CD8-positive, alpha-beta memory T cell (primary cell): ENCODE results near the gene SLC2A9. TPM values are rescaled to one million over a fixed set of nuclear protein-coding genes. Genes with fewer than 3 reads are reported as not detected.

Experiments
- CTCF ChIA-PET: fragments of 350-600 bp; sonication (Branson Sonifier 250); formaldehyde crosslinking; loops from one replicate; lab custom pipeline; 2021; ENCODE audit warnings: antibody characterized with exemption; lab: Charles Lee
- POLR2A ChIA-PET: fragments of 350-600 bp; sonication (Branson Sonifier 250); formaldehyde crosslinking; loops from one replicate; lab custom pipeline; 2021; ENCODE audit warnings: antibody characterized with exemption; lab: Charles Lee
- DNase-seq, 5 donors: peaks; one replicate each; pipeline versions ENCODE4 v3.0.0 to v3.0.0-alpha.2; 2020 to 2022; ENCODE audit warnings: mixed read lengths in 1 of 5
- H3K27ac ChIP-seq: one replicate; pipeline ENCODE4 v1.7.0; 2013; ENCODE audit warnings: low read depth, mild to moderate bottlenecking, low read length, moderate library complexity
- H3K27me3 ChIP-seq: 2 replicates; pipeline ENCODE4 v1.7.0; 2013; ENCODE audit warnings: low read length, mild to moderate bottlenecking; ENCODE audit not compliant: insufficient read depth, poor library complexity, severe bottlenecking
- H3K36me3 ChIP-seq: 2 replicates; pipeline ENCODE4 v1.7.0; 2013; ENCODE audit warnings: mild to moderate bottlenecking, low read length, moderate library complexity; ENCODE audit not compliant: insufficient read depth
- H3K4me1 ChIP-seq: 2 replicates; pipeline ENCODE4 v1.7.0; 2013; ENCODE audit warnings: mild to moderate bottlenecking, low read length, moderate library complexity; ENCODE audit not compliant: insufficient read depth
- H3K4me3 ChIP-seq: 2 replicates; pipeline ENCODE4 v1.7.0; 2013; ENCODE audit warnings: mild to moderate bottlenecking, low read length
- H3K9me3 ChIP-seq: 2 replicates; pipeline ENCODE4 v1.7.0; 2013; ENCODE audit warnings: mild to moderate bottlenecking, low read length
- H3K27ac Mint-ChIP-seq, 8 donors: one replicate each; pipeline ENCODE4 v1.8.0; 2020 to 2021; ENCODE audit warnings: mixed read lengths in 8 of 8, mild to moderate bottlenecking in 6 of 8, inconsistent platforms in 3 of 8, moderate library complexity in 3 of 8
- H3K27me3 Mint-ChIP-seq, 2 donors: one replicate each; pipeline ENCODE4 v1.8.0; 2020 to 2021; ENCODE audit warnings: mixed read lengths in 2 of 2, mild to moderate bottlenecking in 1 of 2, moderate library complexity in 1 of 2
- H3K36me3 Mint-ChIP-seq, 3 donors: one replicate each; pipeline ENCODE4 v1.8.0; 2020 to 2021; ENCODE audit warnings: mixed read lengths in 3 of 3, inconsistent platforms in 1 of 3, mild to moderate bottlenecking in 1 of 3
- H3K4me1 Mint-ChIP-seq, 3 donors: one replicate each; pipeline ENCODE4 v1.8.0; 2020 to 2021; ENCODE audit warnings: mixed read lengths in 3 of 3, inconsistent platforms in 1 of 3, mild to moderate bottlenecking in 1 of 3
- H3K4me3 Mint-ChIP-seq, 7 donors: one replicate each; pipeline ENCODE4 v1.8.0; 2020 to 2021; ENCODE audit warnings: mixed read lengths in 7 of 7, mild to moderate bottlenecking in 6 of 7, moderate library complexity in 4 of 7, inconsistent platforms in 2 of 7
- H3K9me3 Mint-ChIP-seq, 5 donors: one replicate each; pipeline ENCODE4 v1.8.0; 2020 to 2022; ENCODE audit warnings: mixed read lengths in 5 of 5, mild to moderate bottlenecking in 3 of 5, moderate library complexity in 2 of 5, inconsistent platforms in 1 of 5
- polyA plus RNA-seq: library from polyadenylated mRNA; unstranded; fragments of 300-500 nt; fragmentation: Illumina TruSeq; gene quantifications from one replicate; pipeline ENCODE4 v1.2.3, GENCODE V29; 2021
- total RNA-seq, 2 experiments: library from RNA; stranded (reverse); gene quantifications; one replicate each; pipeline ENCODE4 v1.2.3, GENCODE V29; 2021

SLC2A9 gene
- total and polyA plus RNA-seq, 3 experiments from 2014 or later = 1.8 to 3.1 (median 3.0) TPM

GRCh38 chr4:9942139-9942538 lies 79.2 kb downstream of the SLC2A9 start:
- Mint-ChIP-seq H3K27ac (no peak overlapping the region), H3K36me3 (no peaks in the 10 kb centered on the region), H3K27me3 (no peaks in the 10 kb centered on the region), H3K4me3 (no peak overlapping the region), H3K9me3 (no peaks in the 10 kb centered on the region), H3K4me1 (no peaks in the 10 kb centered on the region)
- H3K4me1 ChIP-seq = no peaks in the 10 kb centered on the region
- no peaks in the 10 kb centered on the region for H3K27me3 ChIP-seq
- no peak overlapping the region for H3K4me3 ChIP-seq
- CTCF ChIA-PET = no interaction called here
- no peak overlapping the region for H3K27ac ChIP-seq
- POLR2A ChIA-PET = no interaction called here
- DNase-seq = no peak
- H3K9me3 ChIP-seq = no peaks in the 10 kb centered on the region
- no peaks in the 10 kb centered on the region for H3K36me3 ChIP-seq

DNA sequence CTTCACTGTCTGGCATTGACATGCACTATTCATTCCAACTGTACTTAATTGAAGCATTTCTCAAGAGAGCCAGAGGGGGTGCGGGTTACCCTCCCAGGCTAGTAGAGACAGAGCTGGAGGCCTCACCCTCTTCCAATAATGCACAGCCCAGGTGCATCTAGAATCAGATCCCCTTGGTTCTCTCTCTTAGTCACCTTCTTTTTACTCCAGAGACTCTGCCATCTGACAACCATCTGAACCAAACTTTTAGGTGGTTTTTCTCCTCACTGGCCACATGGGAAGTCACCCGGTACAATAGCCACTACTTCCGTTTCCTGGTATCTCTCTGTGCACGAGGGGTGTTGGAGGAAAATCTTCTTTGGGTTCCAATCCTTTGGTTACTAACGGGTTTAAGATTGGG lies 81.3 kb downstream of the SLC2A9 start:
- Mint-ChIP-seq H3K4me3 (no peak overlapping the region), H3K27me3 (no peaks in the 10 kb centered on the region), H3K27ac (no peak overlapping the region), H3K36me3 (no peaks in the 10 kb centered on the region), H3K4me1 (no peaks in the 10 kb centered on the region), H3K9me3 (no peaks in the 10 kb centered on the region)
- no peaks in the 10 kb centered on the region for H3K27me3 ChIP-seq
- no peak overlapping the region for H3K4me3 ChIP-seq
- POLR2A ChIA-PET = no interaction called here
- H3K27ac ChIP-seq = no peak overlapping the region
- H3K36me3 ChIP-seq = no peaks in the 10 kb centered on the region
- H3K9me3 ChIP-seq = no peaks in the 10 kb centered on the region
- DNase-seq = no peak
- CTCF ChIA-PET = no interaction called here
- no peaks in the 10 kb centered on the region for H3K4me1 ChIP-seq

DNA sequence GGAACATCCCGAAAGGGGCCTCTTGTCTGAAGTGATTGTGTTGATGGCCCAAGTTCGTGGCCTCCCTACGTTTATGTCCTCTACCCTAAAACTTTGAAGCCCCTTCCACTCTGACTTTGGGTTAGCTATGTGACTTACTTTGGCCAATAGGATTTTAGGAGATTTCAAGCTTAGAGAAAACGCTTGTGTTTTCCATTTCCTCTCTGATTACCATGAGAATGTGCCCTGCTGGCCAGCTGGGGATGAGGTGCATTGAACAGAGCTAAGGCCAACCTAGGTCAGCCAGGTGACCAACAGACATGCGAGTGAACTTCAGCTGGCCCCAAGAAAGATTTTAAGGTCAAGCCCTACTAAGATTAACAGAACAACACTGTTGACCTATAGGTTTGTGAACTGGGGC lies 82.4 kb downstream of the SLC2A9 start:
- H3K9me3 ChIP-seq = no peaks in the 10 kb centered on the region
- Mint-ChIP-seq H3K27ac (no peak overlapping the region), H3K9me3 (no peaks in the 10 kb centered on the region), H3K4me3 (no peak overlapping the region), H3K27me3 (no peaks in the 10 kb centered on the region), H3K36me3 (no peaks in the 10 kb centered on the region), H3K4me1 (no peaks in the 10 kb centered on the region)
- no peak for DNase-seq
- CTCF ChIA-PET = no interaction called here
- H3K27me3 ChIP-seq = no peaks in the 10 kb centered on the region
- POLR2A ChIA-PET = no interaction called here
- no peaks in the 10 kb centered on the region for H3K4me1 ChIP-seq
- H3K36me3 ChIP-seq = no peaks in the 10 kb centered on the region
- no peak overlapping the region for H3K4me3 ChIP-seq
- no peak overlapping the region for H3K27ac ChIP-seq

DNA sequence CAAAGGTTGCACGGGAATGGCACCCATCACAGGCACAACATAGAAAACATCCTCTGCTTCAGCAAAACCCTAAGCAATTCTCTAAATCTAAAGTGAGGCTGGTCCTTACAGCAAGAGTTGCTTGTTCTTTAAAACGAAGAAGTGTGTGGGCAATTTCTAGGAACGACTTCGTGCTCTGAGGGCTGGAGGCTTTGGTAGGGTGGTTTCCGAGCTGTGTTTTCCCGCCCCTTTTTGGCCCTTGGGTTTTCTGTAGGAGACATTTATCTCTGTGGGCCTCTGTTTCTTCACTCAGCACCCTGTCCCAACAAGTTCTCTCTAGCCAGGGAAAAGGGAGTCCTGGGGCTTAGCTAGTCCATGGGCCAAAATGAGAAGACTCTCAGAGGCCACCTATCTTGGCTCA lies 84.2 kb downstream of the SLC2A9 start:
- Mint-ChIP-seq H3K27me3 (no peaks in the 10 kb centered on the region), H3K27ac (no peak overlapping the region), H3K9me3 (no peaks in the 10 kb centered on the region), H3K36me3 (no peaks in the 10 kb centered on the region), H3K4me1 (no peaks in the 10 kb centered on the region), H3K4me3 (no peak overlapping the region)
- no peak overlapping the region for H3K27ac ChIP-seq
- no peaks in the 10 kb centered on the region for H3K9me3 ChIP-seq
- no peak for DNase-seq
- H3K4me3 ChIP-seq = no peak overlapping the region
- no peaks in the 10 kb centered on the region for H3K27me3 ChIP-seq
- H3K4me1 ChIP-seq = no peaks in the 10 kb centered on the region
- ChIA-PET CTCF (no interaction called here), POLR2A (no interaction called here)
- H3K36me3 ChIP-seq = no peaks in the 10 kb centered on the region

DNA sequence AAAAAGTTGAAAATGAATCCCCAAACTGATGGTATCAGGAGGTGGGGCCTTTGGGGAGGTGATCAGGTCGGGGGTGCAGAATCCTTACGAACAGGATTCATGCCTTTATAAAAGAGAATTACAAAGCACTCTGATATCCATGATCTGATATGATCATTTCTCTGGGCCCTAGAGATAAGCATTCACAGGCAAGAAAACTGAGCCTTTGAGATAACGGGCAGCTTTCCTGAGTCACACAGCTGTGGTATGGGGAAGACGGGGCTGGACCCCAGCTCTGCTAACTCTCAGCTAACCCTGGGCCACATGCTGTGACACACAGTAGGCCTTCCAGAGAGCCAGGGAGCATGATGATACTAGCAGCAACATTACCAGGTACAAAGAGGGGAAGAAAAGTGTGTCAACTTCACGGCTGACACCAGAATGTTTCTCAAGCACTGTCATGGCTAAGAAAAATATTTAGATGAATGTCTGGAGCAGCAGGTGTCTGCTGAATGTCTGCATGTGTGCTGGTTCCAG lies 85.1 kb downstream of the SLC2A9 start:
- H3K27me3 Mint-ChIP-seq = peaks cover 0 to 1% of the 10 kb centered on the region in 2 donors
- H3K36me3 Mint-ChIP-seq = no peaks in the 10 kb centered on the region
- Histone ChIP-seq H3K27ac (no peak overlapping the region), H3K36me3 (no peaks in the 10 kb centered on the region), H3K27me3 (no peaks in the 10 kb centered on the region), H3K4me3 (no peak overlapping the region), H3K4me1 (no peaks in the 10 kb centered on the region), H3K9me3 (no peaks in the 10 kb centered on the region)
- H3K4me1 Mint-ChIP-seq = no peaks in the 10 kb centered on the region
- no peak overlapping the region for H3K4me3 Mint-ChIP-seq
- DNase-seq = no peak
- ChIA-PET CTCF (no interaction called here), POLR2A (no interaction called here)
- H3K27ac Mint-ChIP-seq = no peak overlapping the region
- no peaks in the 10 kb centered on the region for H3K9me3 Mint-ChIP-seq

DNA sequence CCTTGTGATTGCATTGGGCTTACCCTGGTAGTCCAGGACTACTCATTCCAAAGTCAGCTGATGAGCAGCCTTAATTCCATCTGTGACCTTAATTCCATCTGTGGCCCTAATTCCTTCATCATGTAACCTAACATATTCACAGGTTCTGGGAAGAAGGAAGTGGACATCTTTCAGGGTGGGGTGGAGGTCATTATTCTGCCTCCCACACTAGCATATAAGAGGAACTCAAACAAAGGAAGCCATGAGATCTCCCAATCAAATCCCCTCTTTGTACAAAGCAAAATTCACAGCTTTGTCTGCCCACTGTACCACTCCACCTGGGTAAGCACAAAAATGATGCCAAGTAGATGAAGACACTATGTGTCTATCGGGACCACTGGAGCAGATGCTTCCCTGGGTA lies 87.3 kb downstream of the SLC2A9 start:
- no peak overlapping the region for H3K27ac Mint-ChIP-seq
- H3K27ac ChIP-seq = no peak overlapping the region
- H3K4me3 ChIP-seq = no peak overlapping the region
- H3K9me3 Mint-ChIP-seq = no peaks in the 10 kb centered on the region
- peaks cover 1 to 3% of the 10 kb centered on the region in 2 donors for H3K27me3 Mint-ChIP-seq
- H3K4me1 ChIP-seq = no peaks in the 10 kb centered on the region
- ChIA-PET CTCF (no interaction called here), POLR2A (no interaction called here)
- H3K4me3 Mint-ChIP-seq = no peak overlapping the region
- H3K36me3 ChIP-seq = no peaks in the 10 kb centered on the region
- H3K9me3 ChIP-seq = no peaks in the 10 kb centered on the region
- no peaks in the 10 kb centered on the region for H3K36me3 Mint-ChIP-seq
- DNase-seq = no peak
- H3K27me3 ChIP-seq = no peaks in the 10 kb centered on the region
- H3K4me1 Mint-ChIP-seq = no peaks in the 10 kb centered on the region

- ChIA-PET CTCF (no interaction called here), POLR2A (no interaction called here)
- no peak overlapping the region for H3K27ac Mint-ChIP-seq
- Histone ChIP-seq H3K9me3 (no peaks in the 10 kb centered on the region), H3K27me3 (no peaks in the 10 kb centered on the region), H3K27ac (no peak overlapping the region), H3K4me1 (no peaks in the 10 kb centered on the region), H3K36me3 (no peaks in the 10 kb centered on the region), H3K4me3 (no peak overlapping the region)
- H3K36me3 Mint-ChIP-seq = no peaks in the 10 kb centered on the region
- DNase-seq = no peak
- no peaks in the 10 kb centered on the region for H3K4me1 Mint-ChIP-seq
- H3K9me3 Mint-ChIP-seq = no peaks in the 10 kb centered on the region
- no peak overlapping the region for H3K4me3 Mint-ChIP-seq
- H3K27me3 Mint-ChIP-seq = peaks cover 1 to 3% of the 10 kb centered on the region in 2 donors
Measured at GRCh38 chr4:9933184-9933583, 88.1 kb downstream of the SLC2A9 start.

DNA sequence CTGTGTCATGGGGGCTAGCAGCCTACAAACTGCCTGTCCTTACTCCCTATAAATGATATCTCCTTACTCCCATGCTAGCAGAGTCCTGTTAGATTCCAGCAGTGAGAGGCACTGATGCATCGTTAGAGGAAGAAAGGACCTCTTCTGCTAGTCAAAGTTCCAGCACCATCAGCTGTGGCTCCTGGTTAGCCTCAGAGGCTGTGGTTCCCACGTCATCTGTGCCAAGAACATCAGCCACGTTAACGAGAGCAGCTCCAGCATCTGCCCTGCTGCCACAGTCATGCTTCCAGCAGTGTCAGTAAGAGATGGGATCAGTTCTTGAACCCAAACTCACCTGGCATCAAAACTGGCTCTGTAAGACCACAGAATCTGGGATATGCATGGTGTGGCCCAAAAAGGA lies 88.5 kb downstream of the SLC2A9 start:
- no peaks in the 10 kb centered on the region for H3K36me3 ChIP-seq
- Mint-ChIP-seq H3K9me3 (no peaks in the 10 kb centered on the region), H3K36me3 (no peaks in the 10 kb centered on the region), H3K4me1 (no peaks in the 10 kb centered on the region), H3K4me3 (no peak overlapping the region), H3K27ac (no peak overlapping the region), H3K27me3 (peaks cover 1 to 3% of the 10 kb centered on the region in 2 donors)
- ChIA-PET POLR2A (no interaction called here), CTCF (no interaction called here)
- no peak overlapping the region for H3K27ac ChIP-seq
- H3K4me3 ChIP-seq = no peak overlapping the region
- no peak for DNase-seq
- H3K4me1 ChIP-seq = no peaks in the 10 kb centered on the region
- H3K27me3 ChIP-seq = no peaks in the 10 kb centered on the region
- no peaks in the 10 kb centered on the region for H3K9me3 ChIP-seq

- Histone ChIP-seq H3K36me3 (no peaks in the 10 kb centered on the region), H3K27ac (no peak overlapping the region), H3K4me1 (no peaks in the 10 kb centered on the region), H3K9me3 (no peaks in the 10 kb centered on the region), H3K27me3 (no peaks in the 10 kb centered on the region), H3K4me3 (no peak overlapping the region)
- peak overlapping the region in 1 of 8 donors; percentile 34 for H3K27ac Mint-ChIP-seq
- no peaks in the 10 kb centered on the region for H3K9me3 Mint-ChIP-seq
- POLR2A ChIA-PET = no interaction called here
- H3K36me3 Mint-ChIP-seq = no peaks in the 10 kb centered on the region
- no peaks in the 10 kb centered on the region for H3K4me1 Mint-ChIP-seq
- H3K27me3 Mint-ChIP-seq = peaks cover 3 to 7% of the 10 kb centered on the region in 2 donors
- CTCF ChIA-PET = no interaction called here
- no peak overlapping the region for H3K4me3 Mint-ChIP-seq
- no peak for DNase-seq
Measured at GRCh38 chr4:9931146-9931545, 90.2 kb downstream of the SLC2A9 start.
